SH-SY5Y (cell line): Measurements from ENCODE around the gene AKAP12.

ENCODE experiments used
- GATA2 ChIP-seq: IDR thresholded peaks from 2 replicates; pipeline ENCODE4 v1.6.1; 2011; ENCODE audit warnings: mild to moderate bottlenecking, low read depth, low read length
- GATA3 ChIP-seq: IDR thresholded peaks from 2 replicates; pipeline ENCODE4 v1.6.1; 2011; ENCODE audit warnings: low read depth, mild to moderate bottlenecking, low read length, moderate library complexity

Gene AKAP12

DNA sequence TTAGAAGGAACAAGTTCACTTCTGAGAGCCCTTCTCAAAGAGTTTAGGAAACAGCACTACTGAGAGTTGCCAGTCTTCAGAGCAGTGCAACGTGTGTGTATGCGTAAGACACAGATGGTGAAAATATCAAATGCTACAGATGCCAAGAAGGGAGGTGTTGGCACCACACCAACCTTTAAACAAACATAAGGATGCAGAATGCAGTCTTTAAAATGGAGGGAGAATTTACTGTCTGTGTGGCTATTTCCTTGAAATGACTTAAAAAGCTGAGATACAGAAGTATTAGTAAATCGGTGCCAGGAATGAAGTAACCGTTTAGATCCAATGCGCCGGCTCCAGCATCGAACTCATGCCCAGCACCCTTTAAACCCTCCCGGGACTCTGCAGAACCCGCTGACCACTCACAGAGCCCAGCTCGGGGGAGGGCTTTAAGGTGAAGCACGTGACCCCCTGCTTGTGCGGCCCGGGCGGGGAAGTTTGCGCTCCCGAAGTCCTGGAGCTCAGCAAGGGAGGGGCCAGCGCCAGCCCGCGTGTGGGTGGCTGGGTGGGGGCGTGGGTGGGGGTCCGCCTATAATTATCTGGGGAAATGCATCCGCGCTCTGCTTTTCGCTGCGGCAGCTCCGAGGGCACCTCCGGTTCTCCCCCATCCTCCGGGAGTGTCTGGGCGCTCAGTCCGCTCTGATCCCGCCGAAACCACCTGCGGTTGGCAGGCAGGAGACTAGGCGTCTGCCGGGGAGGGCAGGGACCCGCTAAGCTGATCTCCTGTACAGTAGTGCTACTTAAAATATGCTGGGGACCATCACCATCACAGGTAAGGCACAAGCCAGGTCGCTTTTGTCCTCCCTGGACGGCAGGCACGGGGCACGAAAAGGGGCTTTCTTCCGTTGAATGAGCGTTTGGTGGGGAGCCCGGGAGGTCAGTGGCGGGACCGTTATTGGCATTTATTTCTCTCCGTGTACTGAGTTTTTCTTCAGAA lies 85.6 kb downstream of the AKAP12 start:
- TF ChIP-seq GATA2 (no peak), GATA3 (no peak)

DNA sequence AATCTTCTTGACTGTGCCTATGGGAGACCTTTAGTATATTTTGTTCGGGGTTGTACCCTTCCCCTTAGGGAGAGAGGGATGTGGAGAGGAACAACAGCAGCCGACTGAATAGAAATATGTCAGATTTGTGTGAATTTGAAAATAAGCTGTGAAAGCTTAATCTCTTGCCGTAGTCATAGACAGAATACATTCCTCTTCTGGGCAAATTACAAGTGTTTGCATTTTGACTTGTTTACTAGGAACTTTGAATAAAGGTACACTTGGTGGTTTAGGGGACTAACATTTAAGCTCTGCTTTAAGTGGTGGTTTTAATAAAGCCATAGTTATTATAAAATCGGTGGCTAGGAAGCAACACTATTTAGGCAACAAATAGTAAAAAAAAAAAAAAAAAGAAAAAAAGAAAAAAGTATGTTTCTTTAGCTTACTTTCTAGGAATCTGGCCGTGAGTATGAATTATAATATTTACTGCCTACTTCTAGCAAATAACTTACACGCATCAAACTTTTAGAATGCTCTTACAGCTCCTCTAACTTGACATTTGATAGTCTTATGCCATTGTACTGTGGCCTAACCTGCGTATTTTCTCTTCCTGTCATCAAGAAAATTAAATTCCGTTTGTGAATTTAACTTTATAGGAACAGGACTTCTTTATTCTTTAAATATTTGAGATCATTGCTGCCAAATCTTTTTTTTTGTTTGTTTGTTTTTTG lies 86.5 kb downstream of the AKAP12 start:
- no peak for TF ChIP-seq GATA2
- TF ChIP-seq GATA3: no peak

GRCh38 chr6:151327101-151327500 lies 87.3 kb downstream of the AKAP12 start:
- TF ChIP-seq GATA2 (no peak), GATA3 (no peak)

- TF ChIP-seq GATA3 (no peak), GATA2 (no peak)
Measured at GRCh38 chr6:151330130-151330696, 90.4 kb downstream of the AKAP12 start.

DNA sequence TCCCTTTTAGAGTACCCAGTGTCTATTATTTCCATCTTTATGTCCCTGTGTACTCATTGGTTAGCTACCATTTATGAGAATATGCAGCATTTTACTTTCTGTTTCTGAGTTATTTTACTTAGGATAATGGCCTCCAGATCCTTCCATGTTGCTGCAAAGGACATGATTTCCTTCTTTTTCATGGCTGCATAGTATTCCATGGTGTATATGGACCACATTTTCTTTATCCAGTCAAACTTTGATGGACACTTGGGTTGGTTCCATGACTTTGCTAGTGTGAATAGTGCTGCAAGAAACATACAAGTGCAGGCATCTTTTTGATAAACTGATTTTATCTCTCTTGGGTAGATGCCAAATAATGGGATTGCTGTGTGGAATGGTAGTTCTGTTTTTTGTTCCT lies 96.2 kb downstream of the AKAP12 start:
- TF ChIP-seq GATA3 (no peak), GATA2 (no peak)

- TF ChIP-seq GATA2 (no peak), GATA3 (no peak)
Measured at GRCh38 chr6:151338651-151339200, 99.0 kb downstream of the AKAP12 start.

DNA sequence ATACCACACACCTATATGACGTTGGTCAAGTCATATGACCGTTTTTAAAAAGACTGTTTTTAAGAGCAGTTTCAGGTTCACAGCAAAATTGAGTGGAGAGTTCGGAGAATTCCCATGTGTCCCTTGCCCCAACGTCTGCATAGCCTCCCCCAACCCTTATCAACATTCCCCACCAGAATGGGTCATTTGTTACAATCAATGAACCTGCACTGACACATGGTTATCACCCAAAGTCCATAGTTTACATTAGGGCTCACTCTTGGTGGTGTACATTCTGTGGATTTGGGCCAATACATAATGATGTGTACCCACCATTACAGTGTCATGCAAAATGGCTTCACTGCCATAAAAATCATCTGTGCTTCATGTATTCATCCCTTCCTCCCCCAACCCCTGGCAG lies 99.6 kb downstream of the AKAP12 start:
- TF ChIP-seq GATA3 (no peak), GATA2 (no peak)

GRCh38 chr6:151340219-151340978 lies 100.6 kb downstream of the AKAP12 start:
- TF ChIP-seq GATA2 (no peak), GATA3 (no peak)

- TF ChIP-seq GATA3: no peak
- no peak for TF ChIP-seq GATA2
Measured at GRCh38 chr6:151341476-151342195, 101.9 kb downstream of the AKAP12 start.

GRCh38 chr6:151349651-151350270 lies 110.0 kb downstream of the AKAP12 start:
- no peak for TF ChIP-seq GATA2
- TF ChIP-seq GATA3: no peak

DNA sequence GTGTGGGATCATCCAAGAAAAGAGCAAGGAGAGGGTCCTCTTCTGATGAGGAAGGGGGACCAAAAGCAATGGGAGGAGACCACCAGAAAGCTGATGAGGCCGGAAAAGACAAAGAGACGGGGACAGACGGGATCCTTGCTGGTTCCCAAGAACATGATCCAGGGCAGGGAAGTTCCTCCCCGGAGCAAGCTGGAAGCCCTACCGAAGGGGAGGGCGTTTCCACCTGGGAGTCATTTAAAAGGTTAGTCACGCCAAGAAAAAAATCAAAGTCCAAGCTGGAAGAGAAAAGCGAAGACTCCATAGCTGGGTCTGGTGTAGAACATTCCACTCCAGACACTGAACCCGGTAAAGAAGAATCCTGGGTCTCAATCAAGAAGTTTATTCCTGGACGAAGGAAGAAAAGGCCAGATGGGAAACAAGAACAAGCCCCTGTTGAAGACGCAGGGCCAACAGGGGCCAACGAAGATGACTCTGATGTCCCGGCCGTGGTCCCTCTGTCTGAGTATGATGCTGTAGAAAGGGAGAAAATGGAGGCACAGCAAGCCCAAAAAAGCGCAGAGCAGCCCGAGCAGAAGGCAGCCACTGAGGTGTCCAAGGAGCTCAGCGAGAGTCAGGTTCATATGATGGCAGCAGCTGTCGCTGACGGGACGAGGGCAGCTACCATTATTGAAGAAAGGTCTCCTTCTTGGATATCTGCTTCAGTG lies 110.8 kb downstream of the AKAP12 start:
- no peak for TF ChIP-seq GATA2
- no peak for TF ChIP-seq GATA3

- no peak for TF ChIP-seq GATA2
- TF ChIP-seq GATA3: no peak
Measured at GRCh38 chr6:151351146-151351700, 111.5 kb downstream of the AKAP12 start.
